HEK293 (cell line): ENCODE data around the gene UGT1A7.

Source experiments
- CTCF ChIA-PET: fragments of 350-600 bp; formaldehyde crosslinking; extraction: SDS; loops from one replicate; lab custom pipeline; 2021; ENCODE audit warnings: antibody characterized with exemption; lab: Yijun Ruan, JAX
- POLR2A ChIA-PET: fragments of 300-600 bp; formaldehyde crosslinking; extraction: SDS; loops from one replicate; lab custom pipeline; 2020; ENCODE audit warnings: antibody characterized with exemption, inconsistent platforms; lab: Yijun Ruan, JAX
- H3K27ac ChIP-seq: fragments of 200-500 bp; sonication (Bioruptor generic); 2 replicates; pipeline ENCODE4 v1.5.1; 2014; ENCODE audit warnings: low read depth, low read length, control low read depth, inconsistent platforms; ENCODE audit errors: extremely low read depth
- H3K36me3 ChIP-seq, 2 experiments: fragments of 200-500 bp in 1 of 2; sonication (Bioruptor generic) in 1 of 2; 1 replicate in 1 of 2; 2 replicates in 1 of 2; pipeline ENCODE4 v1.5.1; 2014 to 2017; ENCODE audit warnings: inconsistent platforms in 2 of 2, low read length in 2 of 2; ENCODE audit not compliant: control insufficient read depth in 2 of 2, insufficient read depth in 1 of 2
- H3K4me1 ChIP-seq: fragments of 200-500 bp; sonication (Bioruptor generic); 2 replicates; pipeline ENCODE4 v1.5.1; 2014; ENCODE audit warnings: mild to moderate bottlenecking, low read length, inconsistent platforms; ENCODE audit not compliant: control insufficient read depth, insufficient read depth
- H3K4me3 ChIP-seq: 2 replicates; pipeline ENCODE4 v1.5.1; 2011; ENCODE audit warnings: low read depth, mild to moderate bottlenecking, control low read depth, low read length, moderate library complexity
- H3K9me3 ChIP-seq: fragments of 200-500 bp; sonication (Bioruptor generic); 2 replicates; pipeline ENCODE4 v1.5.1; 2014; ENCODE audit warnings: low read depth, low read length, inconsistent platforms; ENCODE audit not compliant: control insufficient read depth, insufficient read depth
- AEBP2 ChIP-seq: fragments of 450-650 bp; formaldehyde crosslinking; IDR thresholded peaks from 2 replicates; pipeline ENCODE4 v1.5.1; 2016; ENCODE audit warnings: missing biosample characterization, missing genetic modification characterization, borderline replicate concordance
- ATF2 ChIP-seq: fragments of 450-650 bp; formaldehyde crosslinking; IDR thresholded peaks from 2 replicates; pipeline ENCODE4 v1.5.1; 2016; ENCODE audit warnings: missing biosample characterization, missing genetic modification characterization, low read depth
- GFI1B ChIP-seq: fragments of 450-650 bp; formaldehyde crosslinking; IDR thresholded peaks from 2 replicates; pipeline ENCODE4 v1.5.1; 2016; ENCODE audit warnings: missing biosample characterization, missing genetic modification characterization
- HIC1 ChIP-seq: fragments of 450-650 bp; formaldehyde crosslinking; IDR thresholded peaks from 2 replicates; pipeline ENCODE4 v1.5.1; 2016; ENCODE audit warnings: missing biosample characterization, missing genetic modification characterization
- HOXD13 ChIP-seq: sonication (generic); formaldehyde crosslinking; IDR thresholded peaks from 2 replicates; pipeline ENCODE4 v1.8.0; 2022; ENCODE audit warnings: missing genetic modification reagents, borderline replicate concordance
- PRDM4 ChIP-seq: fragments of 450-650 bp; formaldehyde crosslinking; IDR thresholded peaks from 2 replicates; pipeline ENCODE4 v1.5.1; 2017; ENCODE audit warnings: missing biosample characterization, missing genetic modification characterization
- WT1 ChIP-seq: fragments of 450-650 bp; formaldehyde crosslinking; IDR thresholded peaks from 2 replicates; pipeline ENCODE4 v1.5.1; 2016; ENCODE audit warnings: missing biosample characterization, missing genetic modification characterization
- ZBTB11 ChIP-seq: fragments of 450-650 bp; formaldehyde crosslinking; conservative IDR thresholded peaks from 2 replicates; pipeline ENCODE4 v1.5.1; 2016; ENCODE audit warnings: low read depth, missing biosample characterization, missing genetic modification characterization
- ZNF148 ChIP-seq: fragments of 450-650 bp; formaldehyde crosslinking; IDR thresholded peaks from 2 replicates; pipeline ENCODE4 v1.5.0; 2017; ENCODE audit warnings: missing biosample characterization, missing genetic modification characterization, borderline replicate concordance
- ZNF155 ChIP-seq: fragments of 450-650 bp; formaldehyde crosslinking; IDR thresholded peaks from 2 replicates; pipeline ENCODE4 v1.5.1; 2016; ENCODE audit warnings: missing biosample characterization, missing genetic modification characterization
- ZNF18 ChIP-seq: fragments of 450-650 bp; formaldehyde crosslinking; IDR thresholded peaks from 2 replicates; pipeline ENCODE4 v1.5.1; 2016; ENCODE audit warnings: missing biosample characterization, missing genetic modification characterization
- ZNF335 ChIP-seq: fragments of 450-650 bp; formaldehyde crosslinking; conservative IDR thresholded peaks from 2 replicates; pipeline ENCODE4 v1.5.1; 2016; ENCODE audit warnings: missing biosample characterization, missing genetic modification characterization
- ZNF362 ChIP-seq: fragments of 450-650 bp; formaldehyde crosslinking; IDR thresholded peaks from 2 replicates; pipeline ENCODE4 v1.5.1; 2016; ENCODE audit warnings: missing biosample characterization, missing genetic modification characterization
- ZNF426 ChIP-seq: fragments of 450-650 bp; formaldehyde crosslinking; IDR thresholded peaks from 2 replicates; pipeline ENCODE4 v1.5.1; 2017; ENCODE audit warnings: missing biosample characterization, missing genetic modification characterization, mild to moderate bottlenecking, inconsistent platforms, moderate library complexity
- ZNF514 ChIP-seq: fragments of 450-650 bp; formaldehyde crosslinking; IDR thresholded peaks from 2 replicates; pipeline ENCODE4 v1.5.1; 2016; ENCODE audit warnings: missing biosample characterization, missing genetic modification characterization
- ZNF555 ChIP-seq: fragments of 450-650 bp; formaldehyde crosslinking; conservative IDR thresholded peaks from 2 replicates; pipeline ENCODE4 v1.5.1; 2017; ENCODE audit warnings: missing biosample characterization, mild to moderate bottlenecking, missing genetic modification characterization, inconsistent platforms
- ZNF645 ChIP-seq: fragments of 450-650 bp; formaldehyde crosslinking; IDR thresholded peaks from 2 replicates; pipeline ENCODE4; 2016; ENCODE audit warnings: missing biosample characterization, missing genetic modification characterization
- ZNF654 ChIP-seq: fragments of 450-650 bp; formaldehyde crosslinking; IDR thresholded peaks from 2 replicates; pipeline ENCODE4 v1.5.1; 2016; ENCODE audit warnings: low read depth, missing biosample characterization, missing genetic modification characterization
- ZNF664 ChIP-seq: fragments of 450-650 bp; formaldehyde crosslinking; IDR thresholded peaks from 2 replicates; pipeline ENCODE4 v1.5.1; 2016; ENCODE audit warnings: missing biosample characterization, missing genetic modification characterization

UGT1A7 gene

GRCh38 chr2:233772583-233772982 lies 90.9 kb downstream of the UGT1A7 start:
- no peaks in the 10 kb centered on the region for H3K36me3 ChIP-seq
- TF ChIP-seq ZNF555 (no peak), GFI1B (no peak), ZNF362 (tag by site-specific recombination) (no peak), ZNF148 (tag by site-specific recombination) (no peak), HOXD13 (CRISPR knock-in tag) (no peak), ZNF645 (no peak), WT1 (tag by site-specific recombination) (no peak), AEBP2 (tag by site-specific recombination) (no peak), ATF2 (tag by site-specific recombination) (no peak), ZNF426 (no peak), ZNF514 (tag by site-specific recombination) (no peak), PRDM4 (tag by site-specific recombination) (no peak), ZNF335 (tag by site-specific recombination) (no peak), ZNF654 (tag by site-specific recombination) (no peak), ZNF155 (tag by site-specific recombination) (no peak), ZNF18 (no peak), ZNF664 (no peak), HIC1 (tag by site-specific recombination) (no peak), ZBTB11 (tag by site-specific recombination) (no peak)
- TF ChIP-seq, all 188 proteins: peak for 0
- CTCF ChIA-PET: no interaction called here
- Histone ChIP-seq H3K4me3 (no peak overlapping the region), H3K27ac (no peak overlapping the region), H3K9me3 (no peaks in the 10 kb centered on the region), H3K4me1 (no peaks in the 10 kb centered on the region)
- POLR2A ChIA-PET: no interaction called here
